HCEC 1CT (cell line): Measurements from ENCODE around the gene JPT2.

ENCODE experiments used
- DNase-seq: peaks from one replicate; pipeline ENCODE4 v3.0.0-alpha.2; 2017

JPT2 gene

DNA sequence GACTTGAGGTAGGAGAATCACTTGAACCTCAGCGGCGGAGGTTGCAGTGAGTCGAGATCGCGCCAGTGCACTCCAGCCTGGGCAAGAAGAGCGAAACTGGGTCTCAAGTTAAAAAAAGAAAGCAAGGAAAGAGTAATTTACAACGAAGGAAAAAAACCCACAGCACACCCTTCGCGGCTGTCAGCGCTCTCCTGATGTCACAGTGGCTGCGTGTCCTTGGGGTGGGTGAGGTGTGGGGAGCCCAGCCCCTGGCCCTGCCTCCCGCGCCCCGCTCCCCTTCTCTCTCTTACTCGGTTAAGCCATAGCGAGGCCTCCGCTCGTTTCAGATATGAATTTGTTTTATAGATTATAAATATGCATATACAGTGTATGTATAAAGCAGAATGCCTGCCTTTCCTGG is 740 bp upstream of the JPT2 start:
- no peak for DNase-seq

DNA sequence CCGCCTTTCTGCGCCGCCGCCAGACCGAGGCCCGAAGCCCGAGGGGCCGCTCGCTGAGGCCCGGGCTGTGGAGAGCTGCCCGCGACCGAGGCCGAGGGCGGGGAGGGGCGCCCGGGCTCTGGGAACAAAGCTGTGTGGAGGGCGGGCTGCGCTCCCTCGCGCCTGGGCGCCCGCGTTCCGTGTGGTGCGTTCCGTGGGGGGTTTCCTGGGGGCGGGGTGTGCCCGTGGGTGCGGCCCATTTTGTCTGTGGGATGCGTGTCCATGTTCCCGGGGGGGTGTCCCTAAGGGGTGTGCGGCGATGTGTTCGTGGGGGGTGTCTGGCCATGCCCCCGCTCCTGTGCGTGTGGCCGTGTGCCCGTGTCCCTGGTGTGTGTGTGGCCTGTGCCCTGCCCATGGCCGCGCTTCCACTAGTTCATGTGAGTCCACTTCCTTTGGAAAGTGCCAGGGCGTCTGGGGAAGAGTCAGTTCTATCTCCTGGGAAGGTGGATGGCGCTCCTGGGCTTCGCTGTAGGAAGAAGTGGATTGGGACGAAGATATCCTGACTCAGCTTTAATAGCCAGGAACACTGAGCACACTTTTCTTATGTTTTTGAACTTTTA is 520 bp downstream of the JPT2 start:
- DNase-seq = peak; percentile 35

DNA sequence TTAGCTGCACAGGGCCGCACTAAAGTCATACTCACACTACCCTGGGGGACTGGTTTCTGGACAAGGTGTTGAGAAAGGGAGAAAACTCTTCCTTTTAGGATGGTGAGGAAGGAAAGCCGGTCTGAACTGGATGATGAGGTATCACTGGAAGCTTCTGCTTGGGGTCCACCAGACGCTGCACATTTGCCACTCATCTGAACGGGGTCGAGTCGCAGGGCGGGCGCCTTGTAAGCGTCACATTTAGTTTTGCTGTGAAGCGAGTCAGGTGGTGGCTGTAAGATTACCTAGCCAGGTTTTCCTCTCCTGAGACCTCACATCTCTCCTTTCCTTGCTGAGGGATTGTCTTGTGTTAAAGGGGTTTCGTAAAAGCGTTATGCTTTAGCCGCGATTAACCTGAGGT is 2.3 kb downstream of the JPT2 start:
- no peak for DNase-seq

GRCh38 chr16:1681032-1681431 is 3.0 kb downstream of the JPT2 start:
- DNase-seq = no peak

GRCh38 chr16:1687427-1688316 is 9.6 kb downstream of the JPT2 start:
- DNase-seq = no peak

- no peak for DNase-seq
Measured at GRCh38 chr16:1688807-1689560, 10.9 kb downstream of the JPT2 start.

- DNase-seq = no peak
Measured at GRCh38 chr16:1689853-1690252, 11.8 kb downstream of the JPT2 start.

DNA sequence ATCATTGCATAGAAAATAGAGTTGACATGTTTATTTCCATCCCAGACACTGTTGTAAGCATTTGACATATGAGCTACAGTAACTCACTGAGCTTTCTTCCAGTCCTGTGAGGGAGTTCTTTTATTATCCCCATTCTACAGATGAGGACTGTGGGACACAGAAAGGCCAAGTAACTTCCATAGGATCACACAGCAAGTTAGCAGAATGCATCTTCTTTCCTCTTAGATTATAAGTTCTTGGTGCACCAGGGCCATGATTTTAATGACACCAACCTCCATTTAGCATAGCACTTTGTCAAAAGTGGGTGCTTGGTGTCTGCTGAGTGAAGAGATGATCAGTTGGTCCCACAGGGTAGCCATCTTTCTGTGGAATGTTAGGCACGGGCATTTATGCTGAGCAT is 12.7 kb downstream of the JPT2 start:
- DNase-seq = no peak

DNA sequence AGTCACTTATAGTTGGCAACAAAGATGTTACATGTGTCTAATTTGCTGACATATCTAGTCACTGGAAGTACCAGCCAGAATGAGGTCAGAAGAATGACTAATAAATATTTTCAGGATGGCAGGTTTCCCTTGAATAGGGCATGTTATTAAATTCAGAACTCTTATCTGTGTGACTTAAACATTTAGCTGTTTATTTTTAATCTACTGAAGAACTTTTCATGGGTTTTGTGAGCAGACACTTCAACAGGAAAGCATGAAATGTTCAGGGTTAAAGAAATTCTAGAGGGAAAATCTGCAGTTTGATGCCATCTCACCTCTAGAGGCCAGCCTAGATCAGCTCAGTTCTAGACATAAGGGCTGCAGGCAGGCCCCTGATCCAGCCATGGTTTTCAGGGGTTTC is 13.2 kb downstream of the JPT2 start:
- DNase-seq = peak; percentile 44

- DNase-seq = peak; percentile 83
Measured at GRCh38 chr16:1691956-1692355, 13.9 kb downstream of the JPT2 start.

- no peak for DNase-seq
Measured at GRCh38 chr16:1696863-1697262, 18.8 kb downstream of the JPT2 start.

DNA sequence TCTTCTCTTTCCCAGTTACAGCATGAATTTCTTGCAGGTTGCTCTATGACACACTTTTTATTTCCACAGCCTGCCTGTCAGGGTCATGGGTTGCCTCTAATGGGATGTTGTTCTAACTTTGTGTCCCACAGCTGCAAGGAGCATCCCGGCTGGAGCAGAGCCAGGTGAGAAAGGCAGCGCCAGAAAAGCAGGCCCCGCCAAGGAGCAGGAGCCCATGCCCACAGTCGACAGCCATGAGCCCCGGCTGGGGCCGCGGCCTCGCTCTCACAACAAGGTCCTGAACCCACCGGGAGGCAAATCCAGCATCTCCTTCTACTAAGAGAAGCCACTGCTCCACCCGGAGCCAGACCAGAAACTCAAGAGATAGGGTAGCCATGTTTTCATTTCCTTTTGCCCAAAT is 20.6 kb downstream of the JPT2 start:
- no peak for DNase-seq

DNA sequence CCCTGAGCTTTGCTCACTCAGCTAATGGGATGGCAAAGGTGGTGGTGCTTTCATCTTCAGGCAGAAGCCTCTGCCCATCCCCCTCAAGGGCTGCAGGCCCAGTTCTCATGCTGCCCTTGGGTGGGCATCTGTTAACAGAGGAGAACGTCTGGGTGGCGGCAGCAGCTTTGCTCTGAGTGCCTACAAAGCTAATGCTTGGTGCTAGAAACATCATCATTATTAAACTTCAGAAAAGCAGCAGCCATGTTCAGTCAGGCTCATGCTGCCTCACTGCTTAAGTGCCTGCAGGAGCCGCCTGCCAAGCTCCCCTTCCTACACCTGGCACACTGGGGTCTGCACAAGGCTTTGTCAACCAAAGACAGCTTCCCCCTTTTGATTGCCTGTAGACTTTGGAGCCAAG is 22.2 kb downstream of the JPT2 start:
- no peak for DNase-seq

GRCh38 chr16:1701216-1701878 is 23.3 kb downstream of the JPT2 start:
- DNase-seq = no peak

DNA sequence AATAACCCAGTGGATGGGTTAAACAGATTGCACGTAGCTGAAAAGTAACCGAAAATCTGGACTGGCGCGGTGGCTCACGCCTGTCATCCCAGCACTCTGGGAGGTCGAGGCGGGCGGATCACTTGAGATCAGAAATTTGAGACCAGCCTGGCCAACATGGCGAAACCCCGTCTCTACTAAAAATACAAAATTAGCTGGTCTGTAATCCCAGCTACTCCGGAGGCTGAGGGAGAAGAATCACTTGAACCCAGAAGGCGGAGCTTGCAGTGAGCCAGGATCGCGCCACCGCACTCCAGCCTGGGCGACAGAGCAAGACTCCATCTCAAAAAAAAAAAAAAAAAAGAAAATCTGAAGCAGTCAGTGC is 27.2 kb downstream of the JPT2 start:
- DNase-seq = peak; percentile 5

GRCh38 chr16:1705688-1706385 is 27.8 kb downstream of the JPT2 start, which contains the start of gene MAPK8IP3:
Gene MAPK8IP3 (plus strand): TSS chr16:1706195. CDS start chr16:1706340, 145 bp downstream.
- peak; percentile 80 for DNase-seq

DNA sequence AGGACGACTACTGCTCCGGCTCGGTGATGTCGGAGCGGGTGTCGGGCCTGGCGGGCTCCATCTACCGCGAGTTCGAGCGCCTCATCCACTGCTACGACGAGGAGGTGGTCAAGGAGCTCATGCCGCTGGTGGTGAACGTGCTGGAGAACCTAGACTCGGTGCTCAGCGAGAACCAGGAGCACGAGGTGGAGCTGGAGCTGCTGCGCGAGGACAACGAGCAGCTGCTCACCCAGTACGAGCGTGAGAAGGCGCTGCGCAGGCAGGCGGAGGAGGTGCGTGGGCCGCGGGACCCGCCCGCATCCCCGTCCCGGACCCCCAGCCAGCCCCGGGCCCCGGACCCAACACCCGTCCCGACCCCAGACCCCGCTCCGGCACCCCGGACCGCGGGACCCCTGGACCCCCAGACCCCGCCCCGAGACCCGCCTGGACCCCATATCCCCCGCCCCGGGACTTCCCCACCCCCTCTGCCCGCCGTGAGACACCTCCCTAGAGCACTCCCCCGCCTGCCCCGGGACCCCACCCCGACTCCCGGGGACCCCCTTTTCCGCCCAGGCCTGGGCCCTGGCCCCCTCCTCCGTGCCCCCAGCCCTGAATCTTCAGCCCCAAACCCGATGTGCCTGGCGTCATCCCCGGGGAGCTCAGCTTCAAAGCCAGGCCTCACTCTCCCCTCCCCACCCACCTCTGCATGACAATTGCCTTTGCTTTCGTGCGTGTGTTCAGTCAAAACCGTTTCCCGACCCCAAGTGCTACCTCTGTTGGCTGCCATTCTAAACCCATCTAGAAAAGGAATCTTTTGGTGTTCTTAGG is 28.5 kb downstream of the JPT2 start:
- peak; percentile 30 for DNase-seq

DNA sequence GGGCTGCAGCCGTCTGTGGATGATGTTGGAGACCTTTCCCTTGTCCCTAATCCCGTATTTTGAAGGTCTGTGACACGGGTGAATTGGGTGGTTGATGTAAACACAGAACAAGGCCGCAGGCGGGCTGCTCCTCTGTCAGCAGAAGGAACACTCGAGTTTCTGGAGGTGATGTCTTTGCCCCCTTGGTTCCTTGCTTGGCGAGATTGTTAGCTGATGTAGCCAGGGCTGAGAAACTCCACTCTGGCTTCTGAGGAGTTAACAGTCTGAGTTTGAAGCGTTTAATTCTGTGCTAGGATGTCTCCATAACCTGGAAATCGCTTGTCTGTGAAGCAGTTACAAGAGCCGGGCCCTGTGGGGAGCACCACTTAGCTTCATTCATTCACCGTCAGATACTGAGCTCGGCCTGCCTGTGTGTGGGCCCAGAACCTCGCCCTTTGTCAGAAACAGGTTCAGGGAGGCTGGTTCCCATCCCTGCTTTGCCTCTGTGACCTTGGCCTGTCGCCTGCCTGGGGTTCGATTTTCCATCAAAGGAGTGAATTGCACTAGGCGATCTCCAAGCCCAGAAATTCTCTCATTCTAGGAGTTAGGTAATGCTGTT is 29.2 kb downstream of the JPT2 start:
- DNase-seq = peak; percentile 27

DNA sequence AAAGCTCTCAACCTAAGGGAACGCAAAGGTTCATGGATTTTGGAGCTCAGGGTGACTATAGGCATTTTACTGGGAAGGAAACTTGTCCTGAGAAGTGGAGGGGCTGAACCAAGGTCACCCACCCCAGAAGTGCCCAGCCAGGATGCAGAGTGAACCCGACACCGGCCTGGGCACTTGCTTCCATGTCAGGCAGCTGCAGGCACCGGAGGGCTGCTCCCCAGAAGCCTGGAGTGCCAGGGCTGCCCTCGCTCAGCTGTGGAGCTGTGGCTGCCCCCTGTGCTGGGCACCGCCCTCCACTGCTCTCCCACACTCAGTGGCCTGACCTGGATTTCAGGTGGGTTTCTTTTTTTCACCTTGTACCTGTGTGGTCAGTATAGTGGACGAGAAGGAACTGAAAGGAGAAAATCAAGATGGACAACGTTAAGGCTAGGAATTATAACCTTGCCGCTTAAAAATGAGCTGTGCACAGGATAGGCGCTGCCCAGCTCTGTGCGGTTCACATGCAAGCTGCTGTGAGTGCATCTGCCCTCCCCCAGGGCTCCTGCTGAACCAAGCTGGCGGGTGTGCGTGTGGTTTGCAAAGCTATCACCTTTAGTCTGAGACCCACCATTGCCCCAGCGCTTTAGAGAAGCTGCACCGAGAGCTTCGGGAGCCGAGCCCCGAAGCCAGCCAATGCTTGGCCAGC is 30.1 kb downstream of the JPT2 start:
- DNase-seq = no peak

DNA sequence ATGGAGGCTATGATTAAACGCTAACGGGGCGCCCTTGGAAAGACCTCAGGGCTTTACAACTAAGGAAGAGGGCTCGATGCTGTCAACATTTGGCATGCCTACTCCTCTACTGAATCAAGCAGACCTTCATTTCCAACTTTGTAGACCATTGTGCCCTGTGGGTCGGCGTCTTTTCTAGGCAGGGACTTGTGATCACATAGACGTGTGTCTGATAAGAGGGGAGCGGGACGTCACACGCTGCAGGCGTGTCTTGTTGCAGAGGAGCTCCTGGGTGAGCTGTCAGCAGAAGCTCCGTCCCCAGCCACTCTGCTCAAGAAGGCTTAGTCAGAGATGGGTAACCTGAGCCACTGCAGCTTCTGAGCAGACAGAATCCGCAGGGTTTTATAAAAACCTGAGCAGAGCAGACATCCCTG is 30.7 kb downstream of the JPT2 start:
- DNase-seq = no peak

- DNase-seq = no peak
Measured at GRCh38 chr16:1709356-1709755, 31.3 kb downstream of the JPT2 start.
